ENCODE data around the gene MYCBP2.

The MYCBP2 gene

GRCh38 chr13:77143431-77143830 lies 183.5 kb downstream of the MYCBP2 start:
- Histone ChIP-seq H3K4me1 (ENCODE audit: control insufficient read depth, insufficient read depth, low read length, poor library complexity, severe bottlenecking) (no peaks in the 10 kb centered on the region), H3K4me3 (ENCODE audit: insufficient read depth, low read depth, low read length, poor library complexity, severe bottlenecking) (no peak overlapping the region), H3K27me3 (replicated peaks; ENCODE audit: control insufficient read depth, insufficient read depth, low read length, poor library complexity, severe bottlenecking) (no peaks in the 10 kb centered on the region), H3K9me3 (ENCODE audit: control insufficient read depth, low read length) (no peaks in the 10 kb centered on the region), H3K36me3 (ENCODE audit: control insufficient read depth, insufficient read depth, low read length) (peaks cover 70% of the 10 kb centered on the region), H3K27ac (ENCODE audit: insufficient read depth, low read length, poor library complexity, severe bottlenecking) (no peak overlapping the region)
- no peak for DNase-seq

GRCh38 chr13:77139306-77139705 lies 187.6 kb downstream of the MYCBP2 start:
- Histone ChIP-seq H3K27ac (ENCODE audit: insufficient read depth, low read length, poor library complexity, severe bottlenecking) (no peak overlapping the region), H3K4me3 (ENCODE audit: insufficient read depth, low read depth, low read length, poor library complexity, severe bottlenecking) (no peak overlapping the region), H3K9me3 (ENCODE audit: control insufficient read depth, low read length) (no peaks in the 10 kb centered on the region), H3K36me3 (ENCODE audit: control insufficient read depth, insufficient read depth, low read length) (peaks cover 48% of the 10 kb centered on the region), H3K27me3 (replicated peaks; ENCODE audit: control insufficient read depth, insufficient read depth, low read length, poor library complexity, severe bottlenecking) (no peaks in the 10 kb centered on the region), H3K4me1 (ENCODE audit: control insufficient read depth, insufficient read depth, low read length, poor library complexity, severe bottlenecking) (no peaks in the 10 kb centered on the region)
- no peak for DNase-seq

GRCh38 chr13:77138813-77139212 lies 188.1 kb downstream of the MYCBP2 start:
- Histone ChIP-seq H3K27me3 (replicated peaks; ENCODE audit: control insufficient read depth, insufficient read depth, low read length, poor library complexity, severe bottlenecking) (no peaks in the 10 kb centered on the region), H3K9me3 (ENCODE audit: control insufficient read depth, low read length) (no peaks in the 10 kb centered on the region), H3K36me3 (ENCODE audit: control insufficient read depth, insufficient read depth, low read length) (peaks cover 44% of the 10 kb centered on the region), H3K4me1 (ENCODE audit: control insufficient read depth, insufficient read depth, low read length, poor library complexity, severe bottlenecking) (no peaks in the 10 kb centered on the region), H3K27ac (ENCODE audit: insufficient read depth, low read length, poor library complexity, severe bottlenecking) (no peak overlapping the region), H3K4me3 (ENCODE audit: insufficient read depth, low read depth, low read length, poor library complexity, severe bottlenecking) (no peak overlapping the region)
- DNase-seq: no peak

- H3K4me3 ChIP-seq (ENCODE audit: insufficient read depth, low read depth, low read length, poor library complexity, severe bottlenecking): no peak overlapping the region
- H3K9me3 ChIP-seq (ENCODE audit: control insufficient read depth, low read length): no peaks in the 10 kb centered on the region
- no peaks in the 10 kb centered on the region for H3K4me1 ChIP-seq (ENCODE audit: control insufficient read depth, insufficient read depth, low read length, poor library complexity, severe bottlenecking)
- no peak overlapping the region for H3K27ac ChIP-seq (ENCODE audit: insufficient read depth, low read length, poor library complexity, severe bottlenecking)
- H3K27me3 ChIP-seq (replicated peaks; ENCODE audit: control insufficient read depth, insufficient read depth, low read length, poor library complexity, severe bottlenecking): no peaks in the 10 kb centered on the region
- peaks cover 34% of the 10 kb centered on the region for H3K36me3 ChIP-seq (ENCODE audit: control insufficient read depth, insufficient read depth, low read length)
- DNase-seq: no peak
These were observed 189.9 kb downstream of the MYCBP2 start for GRCh38 chr13:77136902-77137420.

- Histone ChIP-seq H3K36me3 (ENCODE audit: control insufficient read depth, insufficient read depth, low read length) (peaks cover 26% of the 10 kb centered on the region), H3K4me3 (ENCODE audit: insufficient read depth, low read depth, low read length, poor library complexity, severe bottlenecking) (no peak overlapping the region), H3K9me3 (ENCODE audit: control insufficient read depth, low read length) (no peaks in the 10 kb centered on the region)
These were observed 202.5 kb downstream of the MYCBP2 start for GRCh38 chr13:77124423-77124822.

GRCh38 chr13:77118134-77118533 lies 208.8 kb downstream of the MYCBP2 start:
- H3K4me3 ChIP-seq (ENCODE audit: insufficient read depth, low read depth, low read length, poor library complexity, severe bottlenecking): no peak overlapping the region
- no peak for DNase-seq
- no peaks in the 10 kb centered on the region for H3K27me3 ChIP-seq (replicated peaks; ENCODE audit: control insufficient read depth, insufficient read depth, low read length, poor library complexity, severe bottlenecking)
- H3K36me3 ChIP-seq (ENCODE audit: control insufficient read depth, insufficient read depth, low read length): peaks cover 3% of the 10 kb centered on the region
- no peak overlapping the region for H3K27ac ChIP-seq (ENCODE audit: insufficient read depth, low read length, poor library complexity, severe bottlenecking)
- H3K4me1 ChIP-seq (ENCODE audit: control insufficient read depth, insufficient read depth, low read length, poor library complexity, severe bottlenecking): no peaks in the 10 kb centered on the region
- no peaks in the 10 kb centered on the region for H3K9me3 ChIP-seq (ENCODE audit: control insufficient read depth, low read length)

More at GRCh38 chr13:77124423-77124822, 202.5 kb downstream of the MYCBP2 start:
- no peaks in the 10 kb centered on the region for H3K4me1 ChIP-seq (ENCODE audit: control insufficient read depth, insufficient read depth, low read length, poor library complexity, severe bottlenecking)
- no peaks in the 10 kb centered on the region for H3K27me3 ChIP-seq (replicated peaks; ENCODE audit: control insufficient read depth, insufficient read depth, low read length, poor library complexity, severe bottlenecking)
- no peak overlapping the region for H3K27ac ChIP-seq (ENCODE audit: insufficient read depth, low read length, poor library complexity, severe bottlenecking)
- no peak for DNase-seq

GRCh38 chr13:77114271-77114670 lies 212.6 kb downstream of the MYCBP2 start:
- no peak overlapping the region for H3K27ac ChIP-seq (ENCODE audit: insufficient read depth, low read length, poor library complexity, severe bottlenecking)
- peaks cover 6% of the 10 kb centered on the region for H3K36me3 ChIP-seq (ENCODE audit: control insufficient read depth, insufficient read depth, low read length)
- H3K4me3 ChIP-seq (ENCODE audit: insufficient read depth, low read depth, low read length, poor library complexity, severe bottlenecking): no peak overlapping the region
- no peaks in the 10 kb centered on the region for H3K9me3 ChIP-seq (ENCODE audit: control insufficient read depth, low read length)
- DNase-seq: no peak
- H3K27me3 ChIP-seq (replicated peaks; ENCODE audit: control insufficient read depth, insufficient read depth, low read length, poor library complexity, severe bottlenecking): no peaks in the 10 kb centered on the region
- H3K4me1 ChIP-seq (ENCODE audit: control insufficient read depth, insufficient read depth, low read length, poor library complexity, severe bottlenecking): no peaks in the 10 kb centered on the region

GRCh38 chr13:77113496-77113895 lies 213.4 kb downstream of the MYCBP2 start:
- H3K4me3 ChIP-seq (ENCODE audit: insufficient read depth, low read depth, low read length, poor library complexity, severe bottlenecking): no peak overlapping the region
- no peaks in the 10 kb centered on the region for H3K27me3 ChIP-seq (replicated peaks; ENCODE audit: control insufficient read depth, insufficient read depth, low read length, poor library complexity, severe bottlenecking)
- DNase-seq: no peak
- peaks cover 6% of the 10 kb centered on the region for H3K36me3 ChIP-seq (ENCODE audit: control insufficient read depth, insufficient read depth, low read length)
- H3K4me1 ChIP-seq (ENCODE audit: control insufficient read depth, insufficient read depth, low read length, poor library complexity, severe bottlenecking): no peaks in the 10 kb centered on the region
- no peak overlapping the region for H3K27ac ChIP-seq (ENCODE audit: insufficient read depth, low read length, poor library complexity, severe bottlenecking)
- H3K9me3 ChIP-seq (ENCODE audit: control insufficient read depth, low read length): no peaks in the 10 kb centered on the region

GRCh38 chr13:77105051-77105450 lies 221.8 kb downstream of the MYCBP2 start:
- Histone ChIP-seq H3K4me1 (ENCODE audit: control insufficient read depth, insufficient read depth, low read length, poor library complexity, severe bottlenecking) (no peaks in the 10 kb centered on the region), H3K36me3 (ENCODE audit: control insufficient read depth, insufficient read depth, low read length) (peaks cover 6% of the 10 kb centered on the region), H3K27ac (ENCODE audit: insufficient read depth, low read length, poor library complexity, severe bottlenecking) (no peak overlapping the region), H3K27me3 (replicated peaks; ENCODE audit: control insufficient read depth, insufficient read depth, low read length, poor library complexity, severe bottlenecking) (no peaks in the 10 kb centered on the region), H3K4me3 (ENCODE audit: insufficient read depth, low read depth, low read length, poor library complexity, severe bottlenecking) (no peak overlapping the region), H3K9me3 (ENCODE audit: control insufficient read depth, low read length) (no peaks in the 10 kb centered on the region)
- no peak for DNase-seq

GRCh38 chr13:77099415-77099814 lies 227.5 kb downstream of the MYCBP2 start:
- Histone ChIP-seq H3K27ac (ENCODE audit: insufficient read depth, low read length, poor library complexity, severe bottlenecking) (no peak overlapping the region), H3K36me3 (ENCODE audit: control insufficient read depth, insufficient read depth, low read length) (peaks cover 41% of the 10 kb centered on the region), H3K4me3 (ENCODE audit: insufficient read depth, low read depth, low read length, poor library complexity, severe bottlenecking) (no peak overlapping the region), H3K27me3 (replicated peaks; ENCODE audit: control insufficient read depth, insufficient read depth, low read length, poor library complexity, severe bottlenecking) (no peaks in the 10 kb centered on the region), H3K4me1 (ENCODE audit: control insufficient read depth, insufficient read depth, low read length, poor library complexity, severe bottlenecking) (no peaks in the 10 kb centered on the region), H3K9me3 (ENCODE audit: control insufficient read depth, low read length) (no peaks in the 10 kb centered on the region)
- DNase-seq: no peak
